Adrenal gland (tissue), 12 donors: ENCODE data around the gene C7orf57. TPM values are rescaled to one million over a fixed set of nuclear protein-coding genes. Genes with fewer than 3 reads are reported as not detected.

Experiments used
- DNase-seq, 7 donors: peaks; one replicate each; pipeline ENCODE4 v3.0.0-alpha.2; 2019 to 2020
- H3K27ac ChIP-seq, 5 donors: fragments of 200-600 bp; sonication (generic) in 4 of 5; 1 replicate in 3 of 5; 2 replicates in 2 of 5; pipeline versions ENCODE4 v1.5.1 to v1.8.0; 2016 to 2020; ENCODE audit warnings: mild to moderate bottlenecking in 1 of 5
- H3K27me3 ChIP-seq: fragments of 200-600 bp; 2 replicates; pipeline ENCODE4 v1.8.0; 2021
- H3K36me3 ChIP-seq, 2 donors: fragments of 200-600 bp; replicated peaks in 1 of 2; 1 replicate in 1 of 2; 2 replicates in 1 of 2; pipeline versions ENCODE4 v1.5.1 to v1.8.0; 2018 to 2022
- H3K4me1 ChIP-seq, 2 donors: fragments of 200-600 bp; replicated peaks in 1 of 2; 1 replicate in 1 of 2; 2 replicates in 1 of 2; pipeline versions ENCODE4 v1.5.1 to v1.8.0; 2018 to 2021
- H3K4me3 ChIP-seq, 4 donors: fragments of 200-600 bp; sonication (generic) in 3 of 4; one replicate each; pipeline ENCODE4 v1.5.1; 2016 to 2018
- H3K9me3 ChIP-seq, 3 donors: fragments of 200-600 bp; sonication (generic) in 1 of 3; replicated peaks in 1 of 3; 1 replicate in 2 of 3; 2 replicates in 1 of 3; pipeline versions ENCODE4 v1.5.1 to v1.8.0; 2016 to 2021
- POLR2A ChIP-seq, 2 donors: fragments of 450-650 bp; IDR thresholded peaks; one replicate each; pipeline ENCODE4 v1.6.1; 2017; ENCODE audit warnings: antibody characterized with exemption in 2 of 2, mild to moderate bottlenecking in 2 of 2, moderate library complexity in 1 of 2
- WGBS, 4 donors: extraction: QIAGEN DNeasy Blood & Tissue Kit in 2 of 4; methylation state at CpG; one replicate each; pipeline versions ENCODE4 v1.1.5 to v1.1.7; 2013 to 2017; 5-methylcytosine and 5-hydroxymethylcytosine counted together
- intact Hi-C, 2 donors: fragments of 100-400 bp; cut with DNase I; formaldehyde crosslinking; loops; one replicate each; pipeline versions ENCODE4 v1.14.1 to v1.15.0; 2022 to 2023
- polyA plus RNA-seq, 3 donors: library from polyadenylated mRNA; stranded (reverse); fragments of 200-250 nt in 2 of 3; fragments of 350-450 nt in 1 of 3; fragmentation: Illumina TruSeq in 1 of 3; extraction: RNeasy Lipid Tissue Mini Kit (QIAGEN cat#74804) in 1 of 3; gene quantifications; one replicate each; pipeline ENCODE4 v1.2.3, GENCODE V29; 2013 to 2014
- total RNA-seq, 9 donors: library from RNA; depleted of rRNA in 4 of 9; stranded (reverse); fragments of >200 nt in 4 of 9; fragments of 120-200 nt in 1 of 9; fragmentation: NEBNext Ultra II Directional in 1 of 9; extraction: Animal tissue kit (Norgen Biotek cat#: 25700) in 1 of 9; gene quantifications; one replicate each; pipeline versions ENCODE4 v1.1.0 to v1.2.4, GENCODE V29; 2013 to 2023
- TF ChIP-seq, protein P1 (sequence below), 6 experiments: fragments of 450-650 bp in 4 of 6; fragments of 200-600 bp in 2 of 6; sonication (generic) in 1 of 6; IDR thresholded peaks; 1 replicate in 5 of 6; 2 replicates in 1 of 6; pipeline versions ENCODE4 v1.5.1 to v1.8.0; 2016 to 2021; ENCODE audit warnings: antibody characterized with exemption in 6 of 6, mild to moderate bottlenecking in 2 of 6, moderate library complexity in 1 of 6
- donor health status: healthy with polysubstance abuse.
- donor health status: Bipolar disorder and iron deficiency.
- donor health status: DM: yes; HTN: yes; CAD: no.
- donor health status: DM: no; HTN: no; CAD: no.
- donor health status: DM: no; HTN: no; CAD: no.
- donor health status: DM: yes; HTN: yes; CAD: no.

C7orf57 gene
- total and polyA plus RNA-seq, 12 donors = 1.7 TPM; not detected in 11

DNA sequence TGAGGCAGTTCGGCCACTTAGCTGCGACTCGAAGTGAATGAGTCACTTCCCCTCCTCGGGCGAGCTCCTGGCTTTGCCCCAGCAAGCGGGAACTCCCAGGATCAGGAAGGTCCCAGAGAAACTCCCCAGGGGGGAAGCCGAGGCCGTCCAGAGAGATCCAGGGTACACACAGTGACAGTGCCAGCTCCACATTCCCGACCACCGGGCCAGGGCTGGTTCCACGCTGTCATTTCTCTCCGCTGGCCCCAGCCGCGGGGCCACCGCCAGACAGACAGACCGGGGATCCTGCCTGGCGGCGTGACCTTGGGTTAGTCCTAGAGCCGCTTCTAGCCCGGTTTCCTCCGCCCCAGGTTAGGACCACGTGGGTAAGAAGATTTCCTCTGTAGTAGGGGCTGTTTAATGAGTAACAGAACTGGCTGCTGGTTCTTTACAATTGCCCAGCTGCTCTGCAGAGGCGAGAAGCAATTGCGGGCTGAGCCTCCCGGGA, 53.3 kb downstream of the C7orf57 start:
- DNase-seq = peak; percentile 88 to 96 (median 93)
- intact Hi-C loops = no loop called here
- Histone ChIP-seq H3K9me3 (no peaks in the 10 kb centered on the region), H3K4me3 (peak overlapping the region in 3 of 4 donors; percentile 63 to 81 (median 68)), H3K4me1 (peaks cover 7 to 53% of the 10 kb centered on the region in 2 donors), H3K27ac (peak overlapping the region; percentile 97 to 99 (median 98)), H3K36me3 (peaks cover 0 to 16% of the 10 kb centered on the region in 2 donors), H3K27me3 (no peaks in the 10 kb centered on the region)
- TF ChIP-seq, protein P1, sequence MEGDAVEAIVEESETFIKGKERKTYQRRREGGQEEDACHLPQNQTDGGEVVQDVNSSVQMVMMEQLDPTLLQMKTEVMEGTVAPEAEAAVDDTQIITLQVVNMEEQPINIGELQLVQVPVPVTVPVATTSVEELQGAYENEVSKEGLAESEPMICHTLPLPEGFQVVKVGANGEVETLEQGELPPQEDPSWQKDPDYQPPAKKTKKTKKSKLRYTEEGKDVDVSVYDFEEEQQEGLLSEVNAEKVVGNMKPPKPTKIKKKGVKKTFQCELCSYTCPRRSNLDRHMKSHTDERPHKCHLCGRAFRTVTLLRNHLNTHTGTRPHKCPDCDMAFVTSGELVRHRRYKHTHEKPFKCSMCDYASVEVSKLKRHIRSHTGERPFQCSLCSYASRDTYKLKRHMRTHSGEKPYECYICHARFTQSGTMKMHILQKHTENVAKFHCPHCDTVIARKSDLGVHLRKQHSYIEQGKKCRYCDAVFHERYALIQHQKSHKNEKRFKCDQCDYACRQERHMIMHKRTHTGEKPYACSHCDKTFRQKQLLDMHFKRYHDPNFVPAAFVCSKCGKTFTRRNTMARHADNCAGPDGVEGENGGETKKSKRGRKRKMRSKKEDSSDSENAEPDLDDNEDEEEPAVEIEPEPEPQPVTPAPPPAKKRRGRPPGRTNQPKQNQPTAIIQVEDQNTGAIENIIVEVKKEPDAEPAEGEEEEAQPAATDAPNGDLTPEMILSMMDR (IDR thresholded peaks at IDR 0.05) = no peak
- TF ChIP-seq POLR2A (IDR thresholded peaks at IDR 0.05) = peak in 1 of 2 donors; percentile 46
- 0 to 1% (median 0%) methylated on average over 14 to 25 of the region's 25 CpGs for WGBS, 4 donors

DNA sequence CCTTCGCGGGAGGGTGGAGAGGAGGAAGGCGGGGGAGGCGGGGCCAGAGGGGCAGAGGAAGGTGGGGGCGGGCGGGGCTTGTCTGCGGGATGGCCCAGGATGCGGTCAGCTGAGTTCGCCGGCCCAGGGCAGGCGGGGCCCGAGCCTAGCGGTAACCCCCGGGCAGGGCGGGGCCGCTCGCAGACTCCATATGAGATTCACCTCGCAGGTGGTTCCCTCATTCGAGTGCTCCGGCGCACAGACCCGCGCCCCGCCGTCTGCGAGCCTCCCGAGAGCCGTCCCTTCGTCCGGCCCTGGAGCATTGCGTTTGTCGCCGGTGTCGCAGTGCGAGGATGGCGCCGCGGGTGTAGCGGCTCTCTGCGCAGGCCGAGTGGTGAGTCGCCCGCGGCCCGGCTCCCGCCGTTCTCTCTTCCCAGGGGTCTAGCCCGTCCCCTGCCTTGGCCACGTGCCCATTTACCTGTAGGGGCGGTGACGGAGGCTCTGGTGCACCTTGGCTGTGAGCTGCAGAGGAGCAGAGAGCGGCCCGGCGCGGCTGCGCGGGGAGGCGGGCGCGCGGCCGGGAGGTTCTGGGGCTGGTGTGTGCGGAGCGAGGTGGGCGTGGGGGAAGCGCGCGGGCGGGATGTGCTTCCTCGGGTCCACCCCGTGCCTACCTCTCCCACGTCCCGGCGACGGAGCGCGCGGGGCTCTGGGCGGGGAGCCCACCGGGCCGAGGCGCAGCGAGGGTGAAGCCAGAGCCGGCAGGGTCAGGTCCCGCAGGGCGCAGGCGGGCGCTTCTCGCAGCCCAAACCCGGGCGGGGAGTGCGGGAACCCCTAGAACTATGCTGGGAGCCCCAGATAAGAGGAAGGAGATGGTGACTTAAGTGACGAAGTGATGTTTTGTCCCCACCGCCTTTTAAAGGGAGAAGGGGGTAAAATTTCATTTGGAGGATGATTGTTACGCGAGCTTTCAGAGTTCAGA, 54.0 kb downstream of the C7orf57 start, which contains the start of gene UPP1:
Gene UPP1, plus strand, starts transcription at position 220 of the 958 bp plus-strand sequence. CDS start 5,519 bp downstream, outside the sequence.
- peak; percentile 93 to 94 for TF ChIP-seq POLR2A (IDR thresholded peaks at IDR 0.05)
- TF ChIP-seq, protein P1 (IDR thresholded peaks at IDR 0.05) = peak in 2 of 6 experiments; percentile 2 to 8
- peaks cover 0 to 23% of the 10 kb centered on the region in 2 donors for H3K36me3 ChIP-seq
- no peaks in the 10 kb centered on the region for H3K27me3 ChIP-seq
- WGBS, 4 donors = 1 to 3% (median 2%) methylated on average over 39 to 96 of the region's 96 CpGs
- H3K9me3 ChIP-seq = no peaks in the 10 kb centered on the region
- peak within 1 kb of the TSS; percentile 97 to 99 (median 98) for H3K27ac ChIP-seq
- DNase-seq = peak in 6 of 7 donors; percentile 52 to 96 (median 96)
- H3K4me3 ChIP-seq = peak within 1 kb of the TSS; percentile 49 to 90 (median 74)
- intact Hi-C loops = loop anchor here (5.0 to 10.0 kb wide), 2 partner anchors 55 to 97 kb away; partner anchors contain the start of gene C7orf57 (in 1 of the 2)
- H3K4me1 ChIP-seq = peaks cover 7 to 53% of the 10 kb centered on the region in 2 donors

DNA sequence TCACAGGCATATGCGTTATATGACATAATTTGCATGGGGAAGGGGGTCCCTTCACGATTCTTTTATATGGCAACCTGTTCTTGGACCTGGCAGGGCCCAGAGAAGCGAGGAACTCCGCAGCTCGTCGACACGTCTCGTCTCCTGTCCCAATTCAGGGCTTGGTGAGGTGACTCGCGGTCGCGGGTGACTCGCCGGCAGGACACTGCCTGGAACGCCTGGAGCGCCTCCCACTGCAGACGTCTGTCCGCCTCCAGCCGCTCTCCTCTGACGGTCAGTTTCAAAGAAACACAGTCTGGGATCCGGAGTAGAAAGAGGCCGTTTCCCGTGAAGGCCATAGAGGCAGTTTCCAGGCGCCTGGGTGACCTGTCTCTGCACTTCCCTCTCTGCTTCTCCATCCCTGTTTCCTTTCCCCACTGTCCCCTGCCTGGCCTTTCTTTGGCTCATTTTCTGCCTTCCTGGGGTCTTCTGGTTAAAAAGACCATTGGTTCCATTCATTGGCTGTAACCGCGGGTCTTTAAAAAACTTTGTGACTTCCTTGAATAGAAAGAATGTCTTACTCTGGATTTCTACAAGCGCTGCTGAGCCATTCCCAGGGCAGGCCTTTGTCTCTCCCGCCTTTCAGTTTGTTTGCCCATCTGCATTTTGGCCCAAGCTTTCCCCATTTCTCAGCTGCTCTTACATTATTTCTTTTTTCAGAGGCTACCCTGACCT, 54.9 kb downstream of the C7orf57 start:
- WGBS, 4 donors = 28 to 40% (median 34%) methylated on average over 13 to 28 of the region's 28 CpGs
- peaks cover 0 to 44% of the 10 kb centered on the region in 2 donors for H3K4me1 ChIP-seq
- no peaks in the 10 kb centered on the region for H3K9me3 ChIP-seq

More for the DNA sequence above, 54.9 kb downstream of the C7orf57 start:
- peaks cover 0 to 31% of the 10 kb centered on the region in 2 donors for H3K36me3 ChIP-seq
- H3K27me3 ChIP-seq = no peaks in the 10 kb centered on the region
- peak overlapping the region in 2 of 4 donors; percentile 68 to 81 for H3K4me3 ChIP-seq
- peak overlapping the region; percentile 97 to 99 (median 98) for H3K27ac ChIP-seq
- intact Hi-C loops = loop anchor here (5.0 to 10.0 kb wide), 2 partner anchors 55 to 98 kb away; partner anchors contain the start of gene C7orf57 (in 1 of the 2)
- DNase-seq = peak; percentile 75 to 95 (median 90)
- peak; percentile 58 to 88 for TF ChIP-seq POLR2A (IDR thresholded peaks at IDR 0.05)
- TF ChIP-seq, protein P1 (IDR thresholded peaks at IDR 0.05) = no peak
